Breast epithelium (tissue), 4 donors: ENCODE results near the gene EAPP. TPM values are rescaled to one million over a fixed set of nuclear protein-coding genes. Genes with fewer than 3 reads are reported as not detected.
"Not testable (repeated sequence)": the region's sequence is repeated elsewhere in the genome, so short reads cannot be mapped to it uniquely, and the experiment has no call there.

Experiments
- DNase-seq, 2 donors: peaks; one replicate each; pipeline ENCODE4 v3.0.0-alpha.2; 2019; ENCODE audit warnings: low spot score in 2 of 2
- H3K27ac ChIP-seq, 2 donors: fragments of 200-600 bp; sonication (generic) in 1 of 2; one replicate each; pipeline ENCODE4 v1.5.1; 2016 to 2019; ENCODE audit warnings: mild to moderate bottlenecking in 1 of 2
- H3K27me3 ChIP-seq, 2 donors: fragments of 200-600 bp; sonication (generic) in 1 of 2; one replicate each; pipeline versions ENCODE4 v1.5.1 to v1.6.0; 2017 to 2019; ENCODE audit warnings: control low read depth in 1 of 2, mild to moderate bottlenecking in 1 of 2
- H3K36me3 ChIP-seq: fragments of 200-600 bp; one replicate; pipeline ENCODE4 v1.5.1; 2019
- H3K4me1 ChIP-seq, 2 donors: fragments of 200-600 bp; sonication (generic); one replicate each; pipeline ENCODE4 v1.5.1; 2016 to 2019; ENCODE audit warnings: control low read depth in 1 of 2
- H3K4me3 ChIP-seq, 3 donors: fragments of 200-600 bp; sonication (generic); 1 replicate in 2 of 3; 2 replicates in 1 of 3; pipeline ENCODE4 v1.5.1; 2016 to 2019; ENCODE audit warnings: mild to moderate bottlenecking in 3 of 3, moderate library complexity in 2 of 3
- H3K9me3 ChIP-seq, 2 donors: fragments of 200-600 bp; sonication (generic) in 1 of 2; one replicate each; pipeline ENCODE4 v1.5.1; 2016 to 2019; ENCODE audit warnings: control low read depth in 1 of 2
- POLR2A ChIP-seq: fragments of 450-650 bp; IDR thresholded peaks from one replicate; pipeline ENCODE4 v1.6.1; 2016; ENCODE audit warnings: antibody characterized with exemption, mild to moderate bottlenecking, moderate library complexity
- POLR2AphosphoS5 ChIP-seq, 3 donors: sonication (generic); formaldehyde crosslinking; IDR thresholded peaks; one replicate each; pipeline ENCODE4 v1.6.1; 2017; ENCODE audit warnings: antibody characterized with exemption in 3 of 3
- intact Hi-C: fragments of 100-400 bp; cut with DNase I; formaldehyde crosslinking; loops from one replicate; pipeline ENCODE4 v1.15.1; 2023; ENCODE audit warnings: low total_unique reads
- total RNA-seq, 3 donors: library from RNA; depleted of rRNA; stranded (reverse); fragments of >200 nt; gene quantifications; one replicate each; pipeline ENCODE4 v1.1.0, GENCODE V29; 2016
- TF ChIP-seq, protein P1 (sequence below), 3 donors: fragments of 450-650 bp; IDR thresholded peaks; one replicate each; pipeline ENCODE4 v1.5.1; 2016 to 2017; ENCODE audit warnings: antibody characterized with exemption in 3 of 3, mild to moderate bottlenecking in 3 of 3, moderate library complexity in 3 of 3

The EAPP gene
- total RNA-seq, 3 donors from 2014 or later: 43.3 to 81.2 (median 43.8) TPM

DNA sequence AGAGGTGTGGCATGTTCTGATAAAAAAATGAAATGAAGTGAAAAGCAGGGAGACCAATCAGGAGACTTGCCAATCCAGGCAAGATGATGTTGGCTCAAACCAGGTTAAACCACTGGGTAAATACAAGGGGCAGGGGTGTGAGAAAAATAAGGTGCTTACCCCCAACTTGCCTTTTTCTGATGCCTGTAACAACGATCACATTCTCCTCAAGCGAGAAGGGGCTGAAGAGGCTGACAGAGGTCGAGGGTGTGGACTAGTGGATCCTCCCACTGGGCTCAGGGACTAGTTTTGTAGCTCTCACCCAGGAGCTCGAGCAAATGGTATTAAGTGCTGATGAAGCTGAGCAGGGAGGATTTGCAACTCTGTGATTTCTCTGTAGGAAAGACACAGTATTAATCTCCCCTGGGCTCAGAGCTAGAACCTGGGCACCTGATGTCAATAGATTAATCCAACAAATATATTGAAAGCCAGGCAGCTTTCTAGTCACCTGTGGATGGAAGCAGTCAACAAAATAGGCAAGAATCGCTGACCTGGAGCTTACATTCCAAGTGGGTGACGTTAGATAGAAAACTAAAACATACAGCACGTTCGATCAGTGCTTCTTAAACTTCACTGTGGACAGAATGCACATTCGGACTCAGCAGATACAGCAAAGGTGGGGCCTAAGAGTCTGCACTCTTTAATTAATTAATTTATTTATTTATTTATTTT lies 15.2 kb upstream of the EAPP start:
- no peak for DNase-seq
- Histone ChIP-seq H3K36me3 (no peaks in the 10 kb centered on the region), H3K4me3 (peak overlapping the region in 1 of 3 donors; percentile 9), H3K4me1 (no peaks in the 10 kb centered on the region), H3K27me3 (no peaks in the 10 kb centered on the region), H3K27ac (peak overlapping the region; percentile 72 to 83), H3K9me3 (no peaks in the 10 kb centered on the region)
- intact Hi-C loops: no loop called here
- TF ChIP-seq, protein P1, sequence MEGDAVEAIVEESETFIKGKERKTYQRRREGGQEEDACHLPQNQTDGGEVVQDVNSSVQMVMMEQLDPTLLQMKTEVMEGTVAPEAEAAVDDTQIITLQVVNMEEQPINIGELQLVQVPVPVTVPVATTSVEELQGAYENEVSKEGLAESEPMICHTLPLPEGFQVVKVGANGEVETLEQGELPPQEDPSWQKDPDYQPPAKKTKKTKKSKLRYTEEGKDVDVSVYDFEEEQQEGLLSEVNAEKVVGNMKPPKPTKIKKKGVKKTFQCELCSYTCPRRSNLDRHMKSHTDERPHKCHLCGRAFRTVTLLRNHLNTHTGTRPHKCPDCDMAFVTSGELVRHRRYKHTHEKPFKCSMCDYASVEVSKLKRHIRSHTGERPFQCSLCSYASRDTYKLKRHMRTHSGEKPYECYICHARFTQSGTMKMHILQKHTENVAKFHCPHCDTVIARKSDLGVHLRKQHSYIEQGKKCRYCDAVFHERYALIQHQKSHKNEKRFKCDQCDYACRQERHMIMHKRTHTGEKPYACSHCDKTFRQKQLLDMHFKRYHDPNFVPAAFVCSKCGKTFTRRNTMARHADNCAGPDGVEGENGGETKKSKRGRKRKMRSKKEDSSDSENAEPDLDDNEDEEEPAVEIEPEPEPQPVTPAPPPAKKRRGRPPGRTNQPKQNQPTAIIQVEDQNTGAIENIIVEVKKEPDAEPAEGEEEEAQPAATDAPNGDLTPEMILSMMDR (IDR thresholded peaks at IDR 0.05): no peak
- TF ChIP-seq POLR2A (no peak), POLR2AphosphoS5 (IDR thresholded peaks at IDR 0.05) (no peak)

DNA sequence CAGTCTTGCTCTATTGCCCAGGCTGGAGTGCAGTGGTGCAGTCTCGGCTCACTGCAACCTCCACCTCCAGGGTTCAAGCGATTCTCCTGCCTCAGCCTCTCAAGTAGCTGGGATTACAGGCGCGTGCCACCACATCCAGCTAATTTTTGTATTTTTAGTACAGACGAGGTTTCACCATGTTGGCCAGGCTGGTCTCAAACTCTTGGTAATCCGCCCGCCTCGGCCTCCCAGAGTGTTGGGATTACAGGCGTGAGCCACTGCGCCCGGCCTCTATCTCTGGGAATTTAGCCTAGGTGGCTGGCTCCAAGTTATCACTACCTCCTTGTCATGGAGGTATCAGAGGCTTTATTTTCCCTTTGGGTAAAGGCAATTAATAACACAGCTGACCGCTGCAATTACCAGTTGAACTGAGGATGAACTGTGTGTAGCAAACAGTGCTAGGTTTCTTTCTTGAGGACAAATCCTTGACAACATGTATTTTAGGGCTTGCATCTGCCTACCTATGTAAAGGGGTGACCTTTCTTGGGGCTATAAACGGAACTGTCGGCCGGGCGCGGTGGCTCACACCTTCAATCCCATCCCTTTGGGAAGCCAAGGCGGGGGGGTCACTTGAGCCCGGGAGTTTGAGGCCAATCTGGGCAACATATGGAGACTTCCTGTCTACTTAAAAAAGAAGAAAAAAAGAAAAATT lies 9.9 kb upstream of the EAPP start:
- H3K36me3 ChIP-seq, H3K9me3 ChIP-seq, H3K4me3 ChIP-seq, DNase-seq, intact Hi-C loops, H3K4me1 ChIP-seq, H3K27me3 ChIP-seq: not testable (repeated sequence)
- peak overlapping the region in 1 of 2 donors; percentile 54 for H3K27ac ChIP-seq

DNA sequence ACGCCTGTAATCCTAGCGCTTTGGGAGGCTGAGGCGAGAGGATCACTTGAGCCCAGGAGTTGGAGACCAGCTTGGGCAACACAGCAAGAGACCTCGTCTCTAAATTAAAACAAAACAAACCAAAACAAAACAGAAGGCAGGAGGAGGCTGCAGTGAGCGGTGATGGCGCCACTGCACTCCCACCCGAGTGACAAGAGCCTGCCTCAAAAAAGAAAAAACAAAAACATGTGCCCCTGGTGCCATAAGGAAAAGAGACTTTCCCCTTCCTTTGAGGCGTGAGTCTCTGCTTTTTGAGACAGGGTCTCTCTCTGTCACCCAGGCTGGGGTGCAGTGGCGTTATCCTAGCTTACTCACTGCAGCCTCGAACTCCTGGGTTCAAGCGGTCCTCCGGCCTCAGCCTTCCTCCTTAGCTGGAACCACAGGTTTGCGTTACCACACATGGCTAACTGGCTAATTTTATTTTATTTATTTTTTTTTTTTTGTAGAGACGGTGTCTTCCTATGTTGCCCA lies 9.0 kb upstream of the EAPP start:
- no peaks in the 10 kb centered on the region for H3K9me3 ChIP-seq
- no peaks in the 10 kb centered on the region for H3K4me1 ChIP-seq
- TF ChIP-seq, protein P1 (IDR thresholded peaks at IDR 0.05): no peak
- TF ChIP-seq POLR2A: no peak
- no peak for TF ChIP-seq POLR2AphosphoS5 (IDR thresholded peaks at IDR 0.05)
- no peaks in the 10 kb centered on the region for H3K27me3 ChIP-seq
- H3K27ac ChIP-seq: peak overlapping the region in 1 of 2 donors; percentile 54
- intact Hi-C loops: no loop called here
- no peaks in the 10 kb centered on the region for H3K36me3 ChIP-seq
- no peak overlapping the region for H3K4me3 ChIP-seq
- no peak for DNase-seq

DNA sequence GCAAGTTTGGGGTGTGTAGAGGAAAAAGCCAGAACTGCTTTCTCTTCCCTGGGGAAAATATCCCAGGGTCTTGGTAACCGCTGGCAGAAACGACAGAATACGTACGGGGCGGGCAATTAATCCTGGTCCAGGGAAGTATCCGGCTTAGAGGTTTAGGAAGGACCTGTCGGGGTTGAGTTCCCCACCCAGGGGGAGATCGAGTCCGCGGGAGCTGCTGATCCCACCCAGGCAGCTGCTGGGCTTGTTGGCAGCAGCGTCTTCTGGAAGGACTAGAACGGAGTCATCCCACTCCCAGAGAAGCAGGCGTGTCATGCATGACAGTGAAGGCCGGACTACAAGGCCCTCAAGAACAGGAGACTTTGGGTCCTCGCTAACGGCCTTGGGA lies 7.6 kb upstream of the EAPP start:
- intact Hi-C loops, H3K4me1 ChIP-seq, H3K36me3 ChIP-seq, H3K4me3 ChIP-seq, H3K9me3 ChIP-seq, H3K27ac ChIP-seq, H3K27me3 ChIP-seq, DNase-seq: not testable (repeated sequence)

DNA sequence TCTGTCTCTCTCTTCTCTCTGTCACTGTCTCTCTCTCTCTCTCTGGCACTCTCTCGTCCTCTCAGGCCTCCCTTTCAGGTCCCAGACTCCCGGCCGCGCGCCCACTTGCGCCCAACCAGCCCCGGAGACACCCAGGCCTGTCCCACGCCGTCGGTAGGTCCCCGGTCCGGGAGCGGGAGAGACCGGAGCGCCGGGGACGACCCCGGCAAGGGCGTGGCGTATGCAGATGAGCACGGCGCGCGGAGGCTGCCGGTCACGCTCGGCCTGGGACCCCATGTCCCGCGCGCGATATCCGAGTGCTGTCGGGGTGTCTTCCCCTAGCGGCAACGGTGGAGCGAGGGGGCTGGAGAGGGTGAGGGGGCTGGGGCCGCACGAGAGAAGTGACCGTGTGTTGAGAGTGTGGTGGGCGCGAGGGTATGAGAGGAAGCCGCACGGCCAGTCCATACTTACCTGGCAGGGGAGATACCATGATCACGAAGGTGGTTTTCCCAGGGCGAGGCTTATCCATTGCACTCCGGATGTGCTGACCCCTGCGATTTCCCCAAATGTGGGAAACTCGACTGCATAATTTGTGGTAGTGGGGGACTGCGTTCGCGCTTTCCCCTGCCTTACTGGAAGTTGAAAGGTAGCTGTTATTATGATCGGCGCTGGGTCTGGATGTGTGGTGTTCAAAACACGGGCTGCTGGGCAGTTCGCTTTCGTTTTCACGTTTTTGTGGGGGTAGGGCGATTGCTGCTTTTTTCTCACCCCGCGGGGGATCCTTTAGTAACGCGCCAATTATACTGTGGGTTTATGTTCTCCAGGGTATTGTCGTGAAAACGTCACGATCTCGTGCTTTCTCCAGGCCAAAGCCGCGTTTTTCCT lies 7.0 kb upstream of the EAPP start:
- H3K27ac ChIP-seq, H3K27me3 ChIP-seq, H3K9me3 ChIP-seq, intact Hi-C loops, H3K4me1 ChIP-seq, DNase-seq, H3K4me3 ChIP-seq, H3K36me3 ChIP-seq: not testable (repeated sequence)

DNA sequence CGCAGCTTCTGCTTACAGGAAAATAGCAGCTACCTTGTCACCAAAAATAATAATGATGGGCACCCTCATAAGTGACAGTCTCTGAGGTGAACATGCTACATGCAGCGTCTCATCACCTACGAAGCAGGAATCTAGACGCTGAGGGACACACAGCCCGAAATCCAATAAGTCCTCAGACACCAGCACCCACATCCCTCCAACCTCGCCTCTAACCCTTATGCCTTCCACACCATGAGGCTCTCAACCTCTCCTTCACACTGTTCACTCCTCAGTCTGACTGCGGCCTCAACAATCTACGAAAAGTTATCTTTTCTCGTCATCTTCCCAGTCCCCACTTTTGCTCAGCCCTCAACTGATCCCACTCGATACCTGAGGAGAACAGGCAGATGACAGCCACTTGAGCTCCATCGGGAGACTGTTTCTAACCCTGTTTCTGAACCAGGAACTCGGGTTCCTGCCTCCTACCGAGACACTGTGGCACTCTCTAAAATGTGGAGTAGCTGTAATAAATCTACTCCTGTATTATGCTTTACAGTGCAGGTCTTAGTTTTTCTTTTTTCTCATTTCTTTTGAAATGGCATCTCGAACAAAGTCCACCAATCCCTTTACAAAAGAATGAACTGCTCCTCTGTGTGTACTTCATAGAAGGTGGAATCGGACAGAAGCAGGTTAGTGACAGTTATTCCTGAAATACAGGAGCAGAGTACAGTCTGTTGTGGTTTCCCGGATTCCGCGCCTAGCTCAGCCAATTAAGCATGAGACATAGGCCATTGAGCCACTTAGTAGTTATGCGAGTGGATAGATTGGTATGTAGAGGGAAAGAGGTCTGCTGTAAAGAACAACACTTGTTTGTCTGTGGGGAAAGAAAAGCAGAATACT lies 919 bp upstream of the EAPP start:
- H3K4me1 ChIP-seq, H3K36me3 ChIP-seq, H3K9me3 ChIP-seq, H3K27me3 ChIP-seq, DNase-seq, intact Hi-C loops: not testable (repeated sequence)
- peak overlapping the region; percentile 87 to 97 (median 88) for H3K4me3 ChIP-seq
- peak overlapping the region; percentile 97 to 99 for H3K27ac ChIP-seq
